GM12892 (cell line): Measurements from ENCODE around the gene OBP2A.

Experiments used
- POLR2A ChIP-seq: IDR thresholded peaks from 2 replicates; pipeline ENCODE4 v1.6.1; 2011; ENCODE audit warnings: low read depth, low read length, control low read depth
- POLR2AphosphoS5 ChIP-seq: IDR thresholded peaks from 2 replicates; pipeline ENCODE4 v1.6.1; 2011; ENCODE audit warnings: low read depth, low read length, control low read depth
- TAF1 ChIP-seq: IDR thresholded peaks from 2 replicates; pipeline ENCODE4 v1.6.1; 2011; ENCODE audit warnings: low read depth, mild to moderate bottlenecking, control low read depth, low read length, borderline replicate concordance

- no peak for TF ChIP-seq POLR2A
- no peak for TF ChIP-seq TAF1
- no peak for TF ChIP-seq POLR2AphosphoS5
These were observed 21.4 kb downstream of the OBP2A start for GRCh38 chr9:135567311-135567710.
